B cell (primary cell): ENCODE measurements around the gene NFIC. TPM values are rescaled to one million over a fixed set of nuclear protein-coding genes. Genes with fewer than 3 reads are reported as not detected.

Experiments
- ATAC-seq: fragments of 200-7000 bp; cut with Tn5 transposase; one replicate; pipeline ENCODE4 v1.10.0; 2021; ENCODE audit warnings: low read depth, mild to moderate bottlenecking, moderate number of reproducible peaks, moderate library complexity
- CTCF ChIA-PET: fragments of 350-600 bp; sonication (Branson Sonifier 250); formaldehyde crosslinking; loops from one replicate; lab custom pipeline; 2021; ENCODE audit warnings: antibody characterized with exemption, inconsistent platforms; lab: Charles Lee
- POLR2A ChIA-PET: fragments of 350-600 bp; sonication (Branson Sonifier 250); formaldehyde crosslinking; loops from one replicate; lab custom pipeline; 2021; ENCODE audit warnings: antibody characterized with exemption; lab: Charles Lee
- DNase-seq: peaks from one replicate; pipeline ENCODE4 v3.0.0; 2013
- H2AFZ ChIP-seq: 2 replicates; pipeline ENCODE4 v1.6.1; 2012; ENCODE audit warnings: mild to moderate bottlenecking, low read depth, low read length; ENCODE audit not compliant: insufficient read depth, poor library complexity, severe bottlenecking
- H3K27ac ChIP-seq, 2 donors: 1 replicate in 1 of 2; 2 replicates in 1 of 2; pipeline ENCODE4 v1.5.1; 2012 to 2013; ENCODE audit warnings: low read length in 2 of 2, mild to moderate bottlenecking in 2 of 2, moderate library complexity in 1 of 2
- H3K27me3 ChIP-seq, 4 experiments: fragments of 200-600 bp in 1 of 4; sonication (generic) in 1 of 4; replicated peaks in 1 of 4; 1 replicate in 2 of 4; 2 replicates in 2 of 4; pipeline versions ENCODE4 v1.6.1 to v1.7.0; 2013 to 2016; ENCODE audit warnings: low read length in 3 of 4, mild to moderate bottlenecking in 2 of 4, mixed read lengths in 1 of 4, moderate library complexity in 1 of 4; ENCODE audit not compliant: insufficient read depth in 4 of 4, control insufficient read depth in 3 of 4; ENCODE audit errors: control extremely low read depth in 1 of 4
- H3K36me3 ChIP-seq, 2 experiments: replicated peaks in 1 of 2; 1 replicate in 1 of 2; 2 replicates in 1 of 2; pipeline versions ENCODE4 v1.6.1 to v1.7.1; 2013; ENCODE audit warnings: low read length in 1 of 2; ENCODE audit not compliant: insufficient read depth in 2 of 2, control insufficient read depth in 1 of 2; ENCODE audit errors: control extremely low read depth in 1 of 2, extremely low read depth in 1 of 2
- H3K4me1 ChIP-seq, 2 donors: fragments of 200-600 bp in 1 of 2; sonication (generic) in 1 of 2; 1 replicate in 1 of 2; 2 replicates in 1 of 2; pipeline versions ENCODE4 v1.5.1 to v1.6.1; 2013 to 2017; ENCODE audit warnings: low read length in 2 of 2; ENCODE audit not compliant: control insufficient read depth in 2 of 2, insufficient read depth in 2 of 2
- H3K4me2 ChIP-seq: replicated peaks from 2 replicates; pipeline ENCODE3; 2012; ENCODE audit warnings: mild to moderate bottlenecking, low read depth, low read length; ENCODE audit not compliant: poor library complexity, severe bottlenecking
- H3K4me3 ChIP-seq, 5 experiments: fragments of 200-600 bp in 1 of 5; sonication (generic) in 1 of 5; 1 replicate in 3 of 5; 2 replicates in 2 of 5; pipeline versions ENCODE4 v1.5.1 to v1.7.0; 2011 to 2016; ENCODE audit warnings: low read length in 4 of 5, mild to moderate bottlenecking in 4 of 5, low read depth in 2 of 5, control low read depth in 1 of 5, moderate library complexity in 1 of 5; ENCODE audit not compliant: insufficient read depth in 1 of 5; ENCODE audit errors: control extremely low read depth in 1 of 5, extremely low read depth in 1 of 5
- H3K79me2 ChIP-seq: fragments of 200-600 bp; sonication (generic); one replicate; pipeline ENCODE4 v1.6.0; 2016; ENCODE audit warnings: low read length; ENCODE audit not compliant: control insufficient read depth, insufficient read depth
- H3K9ac ChIP-seq: fragments of 200-600 bp; sonication (generic); 2 replicates; pipeline ENCODE4 v1.6.1; 2017; ENCODE audit warnings: mild to moderate bottlenecking, low read length, moderate library complexity
- H3K9me3 ChIP-seq, 3 donors: one replicate each; pipeline versions ENCODE4 v1.6.1 to v1.7.1; 2013; ENCODE audit warnings: low read length in 2 of 3; ENCODE audit not compliant: control insufficient read depth in 2 of 3, insufficient read depth in 1 of 3; ENCODE audit errors: control extremely low read depth in 1 of 3
- H4K20me1 ChIP-seq: 2 replicates; pipeline ENCODE4 v1.6.0; 2012; ENCODE audit warnings: mild to moderate bottlenecking, low read length; ENCODE audit not compliant: insufficient read depth, control insufficient read depth, poor library complexity, severe bottlenecking
- H3K27ac Mint-ChIP-seq: one replicate; pipeline ENCODE4 v1.8.0; 2021; ENCODE audit warnings: mixed read lengths
- H3K27me3 Mint-ChIP-seq: one replicate; pipeline ENCODE4 v1.8.0; 2021; ENCODE audit warnings: mixed read lengths
- H3K4me1 Mint-ChIP-seq: one replicate; pipeline ENCODE4 v1.8.0; 2021; ENCODE audit warnings: mixed read lengths
- H3K4me3 Mint-ChIP-seq: one replicate; pipeline ENCODE4 v1.8.0; 2021; ENCODE audit warnings: mixed read lengths
- H3K9me3 Mint-ChIP-seq: one replicate; pipeline ENCODE4 v1.8.0; 2022; ENCODE audit warnings: mixed read lengths; ENCODE audit not compliant: insufficient read depth
- EZH2 ChIP-seq: IDR thresholded peaks from 2 replicates; pipeline ENCODE4 v1.6.1; 2012; ENCODE audit warnings: borderline replicate concordance, low read depth, mild to moderate bottlenecking, moderate library complexity, low read length; ENCODE audit not compliant: insufficient read depth, poor library complexity, severe bottlenecking
- WGBS: methylation state at CpG from one replicate; pipeline ENCODE4 v1.1.5; 2013; ENCODE audit warnings: missing lambda C conversion rate; ENCODE audit not compliant: insufficient coverage; 5-methylcytosine and 5-hydroxymethylcytosine counted together
- intact Hi-C: fragments of 100-400 bp; cut with micrococcal nuclease; formaldehyde crosslinking; loops from one replicate; pipeline ENCODE4 v1.10.0; 2022
- polyA plus RNA-seq: library from polyadenylated mRNA; depleted of rRNA; stranded (reverse); fragments of >200 nt; gene quantifications from 2 replicates; pipeline ENCODE4 v1.2.3, GENCODE V29; 2012
- total RNA-seq, 2 donors: library from RNA; stranded (reverse); fragments of 120-200 nt in 1 of 2; gene quantifications; 1 replicate in 1 of 2; 2 replicates in 1 of 2; pipeline versions ENCODE4 v1.2.3 to v1.2.4, GENCODE V29; 2013 to 2022
- TF ChIP-seq, protein P1 (sequence below): fragments of 200-600 bp; IDR thresholded peaks from one replicate; pipeline ENCODE4 v1.8.0; 2022; ENCODE audit warnings: antibody characterized with exemption, mild to moderate bottlenecking

The NFIC gene
- total and polyA plus RNA-seq, 2 donors (not counting 1 experiment from before 2014, with no cell fraction given): 3.8 to 23.6 TPM

DNA sequence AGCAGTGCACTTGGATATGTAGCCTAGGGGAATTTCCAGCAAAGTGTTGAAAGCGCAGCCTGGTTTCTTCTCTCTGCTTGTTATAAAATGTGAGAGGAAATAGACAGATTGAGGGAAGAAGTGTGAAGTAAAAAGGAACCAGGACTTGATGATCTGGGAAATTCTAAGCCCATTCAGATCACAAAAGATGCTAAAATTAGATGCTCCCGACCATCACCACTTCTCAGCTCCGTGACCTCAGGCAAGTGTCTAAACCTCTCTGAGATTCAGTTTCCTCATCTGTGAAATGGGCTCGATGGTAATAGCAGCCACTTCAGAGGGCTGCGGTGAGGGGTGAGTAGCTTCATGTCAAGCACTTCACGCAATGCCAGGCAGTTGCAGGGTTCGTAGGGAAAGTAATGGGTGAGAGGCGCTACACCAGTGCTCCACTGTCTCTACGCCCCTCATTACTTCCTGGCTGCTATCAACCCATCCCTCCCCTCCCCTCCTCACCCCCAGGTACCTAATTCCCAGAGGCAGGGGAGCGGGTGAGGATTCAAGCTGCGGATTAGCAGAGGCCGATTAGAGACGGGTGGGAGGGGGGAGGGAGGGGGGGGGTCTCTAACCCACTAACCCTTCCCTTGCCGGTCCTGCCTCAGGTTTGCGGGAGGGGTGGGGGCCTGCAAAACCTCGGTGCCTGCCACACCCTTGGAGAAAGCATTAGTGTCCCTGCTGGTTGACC, 9.0 kb upstream of the NFIC start:
- no peak for TF ChIP-seq EZH2
- TF ChIP-seq, protein P1, sequence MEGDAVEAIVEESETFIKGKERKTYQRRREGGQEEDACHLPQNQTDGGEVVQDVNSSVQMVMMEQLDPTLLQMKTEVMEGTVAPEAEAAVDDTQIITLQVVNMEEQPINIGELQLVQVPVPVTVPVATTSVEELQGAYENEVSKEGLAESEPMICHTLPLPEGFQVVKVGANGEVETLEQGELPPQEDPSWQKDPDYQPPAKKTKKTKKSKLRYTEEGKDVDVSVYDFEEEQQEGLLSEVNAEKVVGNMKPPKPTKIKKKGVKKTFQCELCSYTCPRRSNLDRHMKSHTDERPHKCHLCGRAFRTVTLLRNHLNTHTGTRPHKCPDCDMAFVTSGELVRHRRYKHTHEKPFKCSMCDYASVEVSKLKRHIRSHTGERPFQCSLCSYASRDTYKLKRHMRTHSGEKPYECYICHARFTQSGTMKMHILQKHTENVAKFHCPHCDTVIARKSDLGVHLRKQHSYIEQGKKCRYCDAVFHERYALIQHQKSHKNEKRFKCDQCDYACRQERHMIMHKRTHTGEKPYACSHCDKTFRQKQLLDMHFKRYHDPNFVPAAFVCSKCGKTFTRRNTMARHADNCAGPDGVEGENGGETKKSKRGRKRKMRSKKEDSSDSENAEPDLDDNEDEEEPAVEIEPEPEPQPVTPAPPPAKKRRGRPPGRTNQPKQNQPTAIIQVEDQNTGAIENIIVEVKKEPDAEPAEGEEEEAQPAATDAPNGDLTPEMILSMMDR: no peak
- Histone ChIP-seq H3K4me1 (peaks cover 18 to 30% of the 10 kb centered on the region in 2 donors), H3K79me2 (no peaks in the 10 kb centered on the region), H4K20me1 (peaks cover 11% of the 10 kb centered on the region), H3K9ac (no peak overlapping the region), H3K4me3 (no peak overlapping the region), H3K36me3 (no peaks in the 10 kb centered on the region), H3K9me3 (peaks cover 0 to 6% (median 0%) of the 10 kb centered on the region in 3 donors), H3K4me2 (peak overlapping the region; percentile 91), H2AFZ (no peak overlapping the region), H3K27ac (no peak overlapping the region), H3K27me3 (peaks cover 0 to 5% (median 2%) of the 10 kb centered on the region in 4 experiments)
- CTCF ChIA-PET: interaction anchor here (0.6 to 2.7 kb wide), 2 partner anchors 52 to 72 kb away, joined by 5 to 8 read pairs; no protein-coding TSS in a partner anchor
- peak overlapping the region; percentile 70 for H3K27ac Mint-ChIP-seq
- no peak for DNase-seq
- H3K9me3 Mint-ChIP-seq: no peaks in the 10 kb centered on the region
- POLR2A ChIA-PET: interaction anchor here (0.6 to 0.7 kb wide), 2 partner anchors 8 to 39 kb away, joined by 4 to 6 read pairs; no protein-coding TSS in a partner anchor
- H3K4me1 Mint-ChIP-seq: peaks cover 32% of the 10 kb centered on the region
- no peak for ATAC-seq
- peak overlapping the region; percentile 80 for H3K4me3 Mint-ChIP-seq
- intact Hi-C loops: no loop called here
- 43% methylated on average over 7 of the region's 16 CpGs for WGBS
- H3K27me3 Mint-ChIP-seq: no peaks in the 10 kb centered on the region
